K562 (cell line): ENCODE data around the gene SMIM36. TPM values are rescaled to one million over a fixed set of nuclear protein-coding genes. Genes with fewer than 3 reads are reported as not detected.

Experiments used
- ATAC-seq: fragments of 200-7000 bp; cut with Tn5 transposase; 3 replicates; pipeline ENCODE4 v1.9.1; 2020; ENCODE audit warnings: moderate library complexity
- BruUV-seq: library from RNA; stranded (reverse); fragments of 400-500 nt; replicated peaks from 2 replicates; lab custom pipeline; 2021; lab: Mats Ljungman, UMichigan
- CTCF ChIA-PET: fragments of 300-600 bp; formaldehyde crosslinking; extraction: SDS; loops from one replicate; lab custom pipeline; 2021; ENCODE audit warnings: low intra/inter-chr PET ratio; lab: Yijun Ruan, JAX
- POLR2A ChIA-PET: fragments of 300-600, 350-650 bp; sonication (Branson Sonifier 250); formaldehyde crosslinking; extraction: SDS; loops from one replicate; lab custom pipeline; 2021; ENCODE audit warnings: antibody characterized with exemption, inconsistent platforms; lab: Yijun Ruan, JAX
- DNase-seq, 4 experiments: peaks; one replicate each; pipeline versions ENCODE4 v3.0.0 to v3.0.0-alpha.2; 2011 to 2018; ENCODE audit warnings: low spot score in 3 of 4, mixed read lengths in 3 of 4; ENCODE audit errors: extremely low read depth in 1 of 4
- FAIRE-seq: peaks from 2 replicates; lab custom pipeline; 2011; peaks lifted over from hg19 to GRCh38; lab: Jason Lieb, UNC
- H2AFZ ChIP-seq: 2 replicates; pipeline ENCODE4 v1.6.0; 2011; ENCODE audit warnings: low read depth, low read length, control low read depth, inconsistent platforms
- H3K27ac ChIP-seq: fragments of 200-600 bp; 3 replicates; pipeline ENCODE4 v1.8.0; 2011; ENCODE audit warnings: low read depth, mild to moderate bottlenecking, control low read depth, inconsistent platforms, low read length, moderate library complexity, mixed read lengths; ENCODE audit errors: extremely low read depth
- H3K27me3 ChIP-seq, 2 experiments: fragments of 300-600 bp in 1 of 2; 2 replicates in 1 of 2; 3 replicates in 1 of 2; pipeline versions ENCODE4 v1.6.0 to v1.8.0; 2011; ENCODE audit warnings: inconsistent platforms in 2 of 2, low read length in 2 of 2, mild to moderate bottlenecking in 1 of 2, mixed read lengths in 1 of 2, moderate library complexity in 1 of 2; ENCODE audit not compliant: control insufficient read depth in 2 of 2, insufficient read depth in 2 of 2
- H3K36me3 ChIP-seq: fragments of 300-600 bp; 3 replicates; pipeline ENCODE4 v1.8.0; 2011; ENCODE audit warnings: mild to moderate bottlenecking, low read length, inconsistent platforms; ENCODE audit not compliant: control insufficient read depth, insufficient read depth
- H3K4me1 ChIP-seq, 2 experiments: fragments of 200-600 bp in 1 of 2; replicated peaks in 1 of 2; 2 replicates in 1 of 2; 3 replicates in 1 of 2; pipeline versions ENCODE4 v1.5.1 to v1.8.0; 2011; ENCODE audit warnings: inconsistent platforms in 2 of 2, low read length in 2 of 2, mild to moderate bottlenecking in 1 of 2, mixed read lengths in 1 of 2, moderate library complexity in 1 of 2; ENCODE audit not compliant: control insufficient read depth in 2 of 2, insufficient read depth in 2 of 2
- H3K4me2 ChIP-seq: 2 replicates; pipeline ENCODE4 v1.6.1; 2011; ENCODE audit warnings: low read length, control low read depth, inconsistent platforms, mixed read lengths; ENCODE audit not compliant: insufficient read depth
- H3K4me3 ChIP-seq: fragments of 200-600 bp; sonication (generic), shearing (Covaris generic); 2 replicates; pipeline ENCODE4 v1.5.1; 2016; ENCODE audit warnings: control low read depth, inconsistent platforms
- H3K79me2 ChIP-seq: fragments of 200-600 bp; 3 replicates; pipeline ENCODE4 v1.8.0; 2011; ENCODE audit warnings: low read length, inconsistent platforms; ENCODE audit not compliant: control insufficient read depth, insufficient read depth
- H3K9ac ChIP-seq, 2 experiments: 2 replicates each; pipeline versions ENCODE4 v1.6.0 to v1.6.1; 2011; ENCODE audit warnings: low read depth in 2 of 2, low read length in 2 of 2, control low read depth in 1 of 2, inconsistent platforms in 1 of 2, mild to moderate bottlenecking in 1 of 2, mixed read lengths in 1 of 2; ENCODE audit not compliant: insufficient read depth in 1 of 2
- H3K9me1 ChIP-seq: one replicate; pipeline ENCODE4 v1.6.0; 2011; ENCODE audit warnings: inconsistent platforms, mild to moderate bottlenecking, low read length, moderate library complexity; ENCODE audit not compliant: control insufficient read depth, insufficient read depth
- H3K9me3 ChIP-seq: replicated peaks from 2 replicates; pipeline ENCODE4 v1.5.1; 2011; ENCODE audit warnings: low read depth, low read length, inconsistent platforms; ENCODE audit not compliant: control insufficient read depth, insufficient read depth
- H4K20me1 ChIP-seq: replicated peaks from 2 replicates; pipeline ENCODE4 v1.6.1; 2011; ENCODE audit warnings: low read length, inconsistent platforms, mixed read lengths; ENCODE audit not compliant: control insufficient read depth, insufficient read depth
- FOXA3 ChIP-seq, 2 experiments: fragments of 450-650 bp in 1 of 2; sonication (generic) in 1 of 2; formaldehyde crosslinking; IDR thresholded peaks in 1 of 2; conservative IDR thresholded peaks in 1 of 2; 2 replicates each; pipeline versions ENCODE4 v1.4.0 to v1.8.0; 2020 to 2022; ENCODE audit warnings: mild to moderate bottlenecking in 2 of 2, missing genetic modification reagents in 1 of 2
- SRF ChIP-seq, 2 experiments: fragments of 250-450, 450-650 bp in 1 of 2; sonication (Bioruptor Pico) in 1 of 2; sonication (generic) in 1 of 2; formaldehyde crosslinking; IDR thresholded peaks; 2 replicates each; pipeline versions ENCODE4 v1.5.0 to v1.5.1; 2020 to 2022; ENCODE audit warnings: mild to moderate bottlenecking in 1 of 2, missing genetic modification reagents in 1 of 2
- ZKSCAN8 ChIP-seq: fragments of 200-800 bp; sonication (Bioruptor generic); IDR thresholded peaks from 2 replicates; pipeline ENCODE4 v1.6.1; 2016; ENCODE audit warnings: missing genetic modification characterization, missing compliant biosample characterization
- ZNF584 ChIP-seq: fragments of 200-800 bp; sonication (Bioruptor generic); IDR thresholded peaks from 2 replicates; pipeline ENCODE4 v1.6.1; 2016; ENCODE audit warnings: low read depth, mild to moderate bottlenecking, missing genetic modification characterization, missing compliant biosample characterization
- ZSCAN32 ChIP-seq: fragments of 450-650 bp; formaldehyde crosslinking; IDR thresholded peaks from 2 replicates; pipeline ENCODE4 v1.4.0; 2020; ENCODE audit warnings: mild to moderate bottlenecking, moderate library complexity
- WGBS: fragments of 100-300 bp; shearing (Covaris generic); methylation state at CpG from one replicate; pipeline ENCODE4 v1.1.6; 2016; ENCODE audit warnings: low coverage, mixed read lengths; ENCODE audit not compliant: insufficient coverage; ENCODE audit errors: missing lambda C conversion rate; 5-methylcytosine and 5-hydroxymethylcytosine counted together
- in situ Hi-C: fragments of 300-500 bp; cut with MboI; formaldehyde crosslinking; loops from 4 replicates; pipeline ENCODE4 v1.15.0; 2018; ENCODE audit warnings: inconsistent platforms, mixed read lengths
- intact Hi-C: fragments of 100-400 bp; cut with micrococcal nuclease; formaldehyde crosslinking; loops from 2 replicates; pipeline ENCODE4 v1.14.2; 2022
- polyA plus RNA-seq, 8 experiments: library from polyadenylated mRNA; depleted of rRNA in 4 of 8; stranded (reverse) in 5 of 8; unstranded in 3 of 8; fragments of >200 nt; fragmentation: Nextera tagmentation in 2 of 8; fragmentation: Illumina TruSeq in 1 of 8; extraction: Ambion mirVana in 2 of 8; extraction: Trizol in 1 of 8; gene quantifications; 2 replicates each; pipeline versions ENCODE4 v1.2.1 to v1.2.3, GENCODE V29; 2011 to 2014; ENCODE audit warnings: inconsistent platforms in 1 of 8, missing spikeins in 1 of 8
- total RNA-seq, 7 experiments: library from RNA; depleted of rRNA in 6 of 7; stranded (reverse); fragments of >200 nt in 6 of 7; fragmentation: Illumina TruSeq in 2 of 7; extraction: Trizol in 2 of 7; gene quantifications; 2 replicates each; pipeline versions ENCODE4 v1.2.1 to v1.2.3, GENCODE V29; 2011 to 2021; ENCODE audit warnings: low replicate concordance in 1 of 7

SMIM36 gene
- total and polyA plus RNA-seq, 9 of the 15 experiments (the other 6 are each of a cell fraction or from before 2014, with no cell fraction given) = not detected

- Histone ChIP-seq H3K79me2 (no peaks in the 10 kb centered on the region), H3K9ac (peak overlapping the region in 1 of 2 experiments; percentile 56; a peak in 1 of 4 replicates), H3K27me3 (no peaks in the 10 kb centered on the region), H3K36me3 (no peaks in the 10 kb centered on the region), H3K9me3 (no peaks in the 10 kb centered on the region), H3K4me1 (peaks cover 18 to 55% of the 10 kb centered on the region in 2 experiments), H3K27ac (peak overlapping the region; percentile 70), H3K9me1 (no peaks in the 10 kb centered on the region), H3K4me3 (no peak overlapping the region), H2AFZ (peak overlapping the region; percentile 88; the same call in 1 of the 2 replicates), H4K20me1 (no peaks in the 10 kb centered on the region), H3K4me2 (no peak overlapping the region)
- POLR2A ChIA-PET = interaction anchor here (0.6 to 1.4 kb wide), 4 partner anchors 9 to 28 kb away, joined by 3 to 5 read pairs (median 3); no protein-coding TSS in a partner anchor
- in situ Hi-C loops (no loop called here), intact Hi-C loops (loop anchor here (10.0 kb wide), 1 partner anchor 283 kb away; no protein-coding TSS in a partner anchor)
- ATAC-seq (no peak; the same call in 2 of the 3 replicates), DNase-seq (no peak), FAIRE-seq (no peak)
- WGBS = 39% methylated on average over 2 of the region's 2 CpGs
- TF ChIP-seq SRF (CRISPR knock-in tag; IDR thresholded peaks at IDR 0.05) (no peak), ZNF584 (CRISPR knock-in tag) (0 out of 2 replicates have a peak, but pooled peaks have one; percentile 6), ZKSCAN8 (0 out of 2 replicates have a peak, but pooled peaks have one; percentile 17), ZSCAN32 (CRISPR knock-in tag) (no peak), FOXA3 (CRISPR knock-in tag; conservative IDR thresholded peaks at IDR 0.05 in 1 of 2, IDR thresholded peaks at IDR 0.05 in 1 of 2) (no peak)
- no TSS peak for BruUV-seq
- CTCF ChIA-PET = no interaction called here
Measured at GRCh38 chr17:55451758-55452138, 59.5 kb downstream of the SMIM36 start.
